SH-SY5Y (cell line): ENCODE results near the gene APLP2.

Experiments used
- GATA2 ChIP-seq: IDR thresholded peaks from 2 replicates; pipeline ENCODE4 v1.6.1; 2011; ENCODE audit warnings: mild to moderate bottlenecking, low read depth, low read length
- GATA3 ChIP-seq: IDR thresholded peaks from 2 replicates; pipeline ENCODE4 v1.6.1; 2011; ENCODE audit warnings: low read depth, mild to moderate bottlenecking, low read length, moderate library complexity

APLP2 gene

DNA sequence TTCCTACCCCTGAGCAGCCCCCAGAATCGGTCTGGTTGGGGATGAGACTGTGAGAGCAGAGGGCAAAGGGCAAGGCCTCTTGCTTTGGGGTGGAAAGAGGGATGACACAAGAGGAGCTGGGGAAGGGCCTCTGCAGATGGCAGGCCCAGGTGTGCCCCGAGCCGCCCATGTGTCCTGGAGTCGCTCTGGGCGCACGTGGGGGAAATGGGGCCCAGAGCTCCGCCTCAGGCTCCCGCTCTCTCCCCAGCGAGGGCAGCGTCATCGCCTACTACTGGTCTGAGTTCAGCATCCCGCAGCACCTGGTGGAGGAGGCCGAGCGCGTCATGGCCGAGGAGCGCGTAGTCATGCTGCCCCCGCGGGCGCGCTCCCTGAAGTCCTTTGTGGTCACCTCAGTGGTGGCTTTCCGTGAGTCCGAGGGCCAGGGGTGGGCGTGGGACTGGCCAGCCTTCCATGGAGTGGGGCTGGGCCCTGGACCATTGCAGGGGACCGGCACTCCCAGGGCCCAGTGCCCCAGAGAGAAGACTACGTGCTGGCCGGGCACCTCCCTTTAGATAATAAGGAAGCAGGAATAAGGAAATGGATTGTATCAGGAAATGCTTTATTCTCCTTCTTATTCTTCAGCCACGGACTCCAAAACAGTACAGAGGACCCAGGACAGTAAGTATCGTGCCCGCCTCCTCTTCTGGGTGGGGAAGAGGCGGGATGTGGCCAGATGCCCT lies 120.0 kb downstream of the APLP2 start:
- TF ChIP-seq GATA2, result no peak
- TF ChIP-seq GATA3, result no peak

DNA sequence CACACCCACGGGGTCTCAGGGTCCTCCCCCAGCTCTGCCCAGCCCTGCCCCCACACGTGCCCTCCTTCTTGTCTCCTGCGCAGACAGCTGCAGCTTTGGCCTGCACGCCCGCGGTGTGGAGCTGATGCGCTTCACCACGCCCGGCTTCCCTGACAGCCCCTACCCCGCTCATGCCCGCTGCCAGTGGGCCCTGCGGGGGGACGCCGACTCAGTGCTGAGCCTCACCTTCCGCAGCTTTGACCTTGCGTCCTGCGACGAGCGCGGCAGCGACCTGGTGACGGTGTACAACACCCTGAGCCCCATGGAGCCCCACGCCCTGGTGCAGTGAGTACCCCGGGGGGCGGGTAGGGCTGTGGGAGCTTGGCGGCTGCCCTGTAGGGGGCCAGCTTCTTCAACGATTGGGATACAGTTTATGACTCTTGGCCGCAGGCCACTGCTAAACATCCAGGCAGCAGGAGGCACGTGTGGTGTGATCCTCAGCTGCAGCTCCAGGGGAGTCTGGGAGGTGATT lies 120.7 kb downstream of the APLP2 start:
- TF ChIP-seq GATA2, result no peak
- no peak for TF ChIP-seq GATA3

DNA sequence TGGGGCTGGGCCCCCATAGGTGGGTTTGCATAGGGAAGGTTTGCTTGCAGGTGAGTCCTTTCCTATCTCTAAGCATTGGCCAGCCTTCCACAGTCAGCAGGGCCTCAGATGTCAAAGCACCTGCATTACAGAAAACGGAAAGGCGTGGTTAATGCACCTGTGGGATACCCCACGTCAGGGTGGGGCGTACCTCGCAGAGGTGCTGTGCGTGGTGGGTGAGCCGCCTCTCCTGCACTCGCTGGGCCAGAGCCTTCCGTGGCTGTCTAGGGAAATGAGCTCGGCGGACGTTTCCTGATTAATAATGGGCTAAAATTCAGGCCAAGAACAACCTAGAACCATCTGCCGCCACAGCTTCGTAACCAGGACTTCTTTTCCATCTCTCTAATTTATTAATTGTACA lies 122.2 kb downstream of the APLP2 start:
- no peak for TF ChIP-seq GATA2
- TF ChIP-seq GATA3, result no peak

DNA sequence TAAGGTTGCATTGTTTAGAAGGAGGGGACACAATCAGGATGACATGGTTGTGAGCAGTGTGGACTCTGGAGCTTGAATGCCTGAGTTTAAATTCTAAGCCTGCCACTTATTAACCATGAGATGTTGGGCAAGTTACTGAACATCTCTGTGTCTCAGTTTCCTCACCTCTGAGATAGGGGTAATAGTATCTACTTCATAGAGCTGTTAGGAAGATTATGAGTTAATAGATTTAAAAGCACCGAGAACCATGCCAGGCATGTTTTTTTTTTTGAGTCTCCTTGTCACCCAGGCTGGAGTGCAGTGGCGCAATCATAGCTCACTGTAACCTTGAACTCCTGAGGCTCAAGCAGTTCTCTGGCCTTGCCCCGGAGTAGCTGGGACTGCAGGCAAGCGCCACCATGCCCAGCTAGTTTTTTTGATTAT lies 123.2 kb downstream of the APLP2 start:
- TF ChIP-seq GATA3, result no peak
- no peak for TF ChIP-seq GATA2
